Fibroblast of skin of right biceps (primary cell): ENCODE results near the gene HNMT.
"Not testable (repeated sequence)": the region's sequence is repeated elsewhere in the genome, so short reads cannot be mapped to it uniquely, and the experiment has no call there.

Experiments used
- DNase-seq: peaks from one replicate; pipeline ENCODE4 v3.0.0-alpha.2; 2013

Gene HNMT

GRCh38 chr2:137977790-137978189 is 13.5 kb downstream of the HNMT start:
- no peak for DNase-seq

DNA sequence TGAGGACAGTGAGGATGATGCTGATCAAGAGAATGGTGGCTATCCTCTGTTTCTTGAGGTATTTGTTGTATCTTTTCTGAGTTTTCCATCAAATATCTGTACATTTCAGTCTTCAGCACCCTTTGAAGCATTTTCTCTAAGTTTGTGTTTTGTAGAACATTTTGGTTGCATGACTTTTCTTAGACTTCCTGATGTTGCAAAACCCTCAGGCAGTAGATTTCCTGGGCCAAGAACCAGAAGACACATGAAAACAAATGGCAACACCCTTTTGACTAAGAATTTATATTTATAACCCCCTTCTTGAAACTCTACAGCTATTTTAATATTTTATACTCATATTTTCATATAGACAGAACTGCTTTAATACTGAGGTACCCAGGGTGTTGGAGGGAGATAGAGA is 16.2 kb downstream of the HNMT start:
- DNase-seq = no peak

DNA sequence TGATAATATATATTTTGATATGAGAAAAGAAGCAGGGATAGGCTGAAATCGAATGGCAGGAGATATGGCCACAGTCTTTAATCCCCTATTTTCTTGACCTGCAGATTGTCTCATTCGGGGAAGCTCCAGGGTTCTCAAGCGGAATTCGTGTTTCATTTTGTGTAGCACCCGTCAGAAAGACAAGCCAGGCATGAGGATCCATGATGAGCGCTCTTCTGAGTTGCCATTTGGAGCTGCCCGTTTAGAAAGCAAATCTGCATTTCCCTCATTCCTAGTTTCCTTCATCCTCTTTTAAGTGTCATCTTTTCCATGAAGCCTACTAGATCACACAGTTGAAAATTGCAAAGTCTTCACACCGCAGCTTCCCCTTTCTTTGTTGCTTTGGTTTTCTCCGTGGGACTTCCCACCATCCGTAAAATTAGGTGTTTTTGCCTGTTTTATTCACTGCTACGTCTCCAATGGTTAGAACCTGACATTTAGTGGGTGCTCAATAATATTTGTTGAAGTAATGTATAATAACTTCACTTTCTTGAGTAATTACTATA is 16.9 kb downstream of the HNMT start:
- DNase-seq = no peak

DNA sequence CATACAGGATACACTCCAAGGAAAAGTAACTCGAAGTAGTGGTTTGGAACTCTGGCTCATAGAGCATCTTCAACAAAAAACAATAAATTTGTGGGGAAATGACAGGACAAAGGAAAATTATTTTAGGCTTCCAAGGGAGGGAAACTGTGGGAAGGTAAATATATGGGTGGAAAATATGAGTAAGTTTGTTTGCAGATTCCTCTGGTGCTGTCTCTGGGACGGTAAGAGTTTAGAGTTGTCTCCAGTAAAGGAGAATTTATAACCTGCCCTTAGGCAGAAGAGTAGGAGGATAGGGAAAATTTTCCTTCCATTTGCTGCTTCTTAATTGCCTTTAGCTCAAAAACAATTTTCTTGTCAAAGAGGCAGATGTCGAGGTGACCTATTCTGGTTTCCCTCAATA is 19.3 kb downstream of the HNMT start:
- DNase-seq = no peak

DNA sequence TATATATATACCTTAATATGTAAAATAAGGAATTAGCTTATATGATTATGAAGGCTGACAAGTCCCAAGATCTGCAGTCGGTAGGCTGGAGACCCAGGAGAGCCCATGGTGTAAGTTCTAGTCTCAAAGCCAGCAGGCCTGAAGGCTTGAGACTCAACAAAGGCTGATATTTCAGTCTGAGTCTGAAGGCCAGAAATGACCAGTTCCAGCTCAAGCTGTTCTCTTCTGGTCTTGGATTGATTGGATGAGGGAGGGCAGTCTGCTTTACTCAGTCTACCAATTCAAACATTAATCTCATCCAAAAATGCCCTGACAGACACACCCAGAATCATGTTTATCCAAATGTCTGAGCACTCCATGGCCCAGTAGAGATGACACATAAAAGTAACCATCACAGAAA is 22.0 kb downstream of the HNMT start:
- no peak for DNase-seq

DNA sequence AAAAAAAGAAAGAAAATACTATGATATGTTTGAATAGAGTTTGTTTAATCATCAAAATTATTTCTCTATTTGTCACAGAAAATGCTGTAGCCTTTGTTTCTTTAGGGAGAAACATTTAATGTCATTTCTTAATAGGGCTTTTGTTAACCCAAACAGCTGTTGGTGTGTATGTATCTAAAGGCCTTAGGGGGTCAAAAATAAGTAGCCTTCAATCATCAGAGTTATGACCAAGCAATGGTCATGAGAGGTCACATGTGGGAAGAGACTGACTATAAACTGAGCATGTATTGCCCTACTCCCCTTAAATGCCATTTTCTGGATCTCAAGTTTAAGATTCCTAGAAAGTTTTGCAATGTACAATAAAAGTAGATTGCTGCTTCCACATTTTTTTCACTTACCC is 22.7 kb downstream of the HNMT start:
- no peak for DNase-seq

DNA sequence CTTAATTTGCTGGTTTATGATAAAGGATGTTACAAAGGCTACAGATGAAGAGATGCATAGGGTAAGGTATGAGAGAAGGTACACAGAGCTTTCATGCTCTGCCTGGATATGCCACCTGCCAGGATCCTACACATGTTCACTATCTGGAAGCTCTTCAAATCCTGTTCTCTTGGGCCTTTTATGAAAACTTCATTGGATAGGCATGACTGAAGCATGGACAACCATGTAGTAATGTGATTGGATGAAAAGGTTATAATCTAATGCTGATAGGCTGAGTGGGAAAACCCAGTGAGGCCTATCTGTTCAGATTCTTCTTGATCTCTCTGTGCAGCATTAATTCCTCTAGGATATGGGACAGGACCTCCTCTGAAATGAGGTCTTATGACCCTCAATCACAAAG is 26.8 kb downstream of the HNMT start:
- DNase-seq = no peak

DNA sequence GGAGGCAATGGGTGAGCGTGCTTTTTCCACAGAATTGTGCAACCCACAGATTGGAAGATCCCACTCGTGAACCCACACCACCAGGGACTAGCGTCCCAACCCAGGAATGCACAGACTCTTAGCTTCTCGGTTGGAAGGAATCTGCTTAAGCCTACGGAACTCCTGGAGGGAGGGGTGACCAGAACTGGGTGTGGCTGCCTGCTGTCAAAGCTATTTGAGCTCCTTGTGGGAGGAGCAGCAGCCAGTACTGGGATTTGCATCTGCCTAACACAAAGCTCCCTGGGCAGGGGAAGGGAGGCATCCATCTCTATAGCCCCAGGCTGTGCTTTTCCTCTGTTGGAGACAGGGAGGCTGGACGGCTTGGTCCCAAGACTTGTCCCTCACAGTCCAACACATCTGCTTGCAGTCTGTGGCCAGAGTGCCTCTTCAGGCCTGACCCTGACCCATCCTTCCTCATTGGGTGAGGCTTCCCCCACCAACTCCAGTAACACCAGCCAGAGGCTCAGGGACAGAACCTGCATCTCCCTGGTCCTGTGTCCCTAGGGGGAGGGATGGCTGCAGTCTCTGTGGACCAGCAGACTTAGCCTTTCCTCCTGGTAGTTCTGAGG is 27.9 kb downstream of the HNMT start:
- DNase-seq = no peak

- DNase-seq = not testable (repeated sequence)
Measured at GRCh38 chr2:137993715-137994476, 29.6 kb downstream of the HNMT start.

GRCh38 chr2:137995368-137995767 is 31.1 kb downstream of the HNMT start:
- not testable (repeated sequence) for DNase-seq

DNA sequence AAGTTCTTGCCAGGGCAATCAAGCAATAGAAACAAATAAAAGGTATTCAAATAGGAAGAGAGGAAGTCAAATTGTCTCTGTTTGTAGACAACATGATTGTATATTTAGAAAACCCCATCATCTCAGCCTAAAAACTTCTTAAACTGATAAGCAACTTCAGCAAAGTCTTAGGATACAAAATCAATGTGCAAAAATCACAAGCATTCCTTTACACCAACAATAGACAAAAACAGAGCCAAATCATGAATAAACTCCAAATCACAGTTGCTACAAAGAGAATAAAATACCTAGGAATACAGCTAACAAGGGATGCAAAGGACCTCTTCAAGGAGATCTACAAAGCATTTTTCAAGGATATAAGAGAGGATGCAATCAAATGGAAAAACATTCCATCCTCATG is 31.9 kb downstream of the HNMT start:
- DNase-seq = not testable (repeated sequence)

DNA sequence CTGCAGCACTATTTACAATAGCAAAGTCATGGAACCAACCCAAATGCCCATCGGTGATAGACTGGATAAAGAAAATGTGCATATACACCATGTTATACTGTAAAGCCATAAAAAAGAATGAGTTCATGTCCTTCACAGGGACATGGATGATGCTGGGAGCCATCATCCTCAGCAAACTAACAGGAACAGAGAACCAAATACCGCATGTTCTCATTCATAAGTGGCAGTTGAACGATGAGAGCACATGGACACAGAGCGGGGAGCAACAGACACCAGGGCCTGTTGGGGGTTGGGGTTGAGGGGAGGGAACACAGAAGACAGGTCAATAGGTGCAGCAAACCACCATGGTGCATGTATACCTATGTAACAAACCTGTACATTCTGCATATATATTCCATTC is 33.5 kb downstream of the HNMT start:
- no peak for DNase-seq

GRCh38 chr2:137998503-137998902 is 34.2 kb downstream of the HNMT start:
- DNase-seq = no peak

DNA sequence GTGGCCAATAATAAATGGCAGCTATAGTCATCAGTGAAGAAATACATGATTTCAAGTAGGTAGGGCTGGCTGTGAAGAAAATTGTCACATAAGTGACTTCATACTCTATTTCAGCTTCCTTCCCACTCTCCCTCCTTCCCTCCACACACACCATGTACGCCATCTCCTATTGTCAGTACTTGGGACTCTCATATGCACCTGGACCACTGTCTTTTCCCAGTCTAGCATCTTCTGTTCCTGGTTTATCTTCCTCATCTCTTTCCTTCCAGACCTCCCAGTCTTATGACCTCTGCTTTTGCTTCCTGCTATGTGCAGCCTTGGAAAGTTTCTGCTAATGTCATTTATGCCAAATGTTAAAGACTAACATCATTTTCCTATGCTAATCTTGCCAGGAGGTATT is 35.0 kb downstream of the HNMT start:
- no peak for DNase-seq

- DNase-seq = no peak
Measured at GRCh38 chr2:138000009-138000408, 35.7 kb downstream of the HNMT start.

DNA sequence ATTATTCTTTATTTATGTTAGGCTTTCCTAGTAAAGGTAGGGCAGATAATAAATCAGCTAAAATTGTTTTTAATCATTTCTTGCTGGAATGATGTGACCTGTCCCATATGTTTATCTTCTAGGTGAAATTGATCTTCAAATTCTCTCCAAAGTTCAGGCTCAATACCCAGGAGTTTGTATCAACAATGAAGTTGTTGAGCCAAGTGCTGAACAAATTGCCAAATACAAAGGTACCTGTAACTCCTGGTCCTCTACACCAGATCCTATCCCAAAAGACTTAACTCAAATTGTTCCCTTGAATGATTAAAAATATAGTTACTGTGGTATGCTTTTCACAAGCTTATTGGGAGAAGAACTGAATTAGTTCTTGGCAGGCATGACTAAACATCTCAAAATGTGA is 36.5 kb downstream of the HNMT start:
- no peak for DNase-seq

DNA sequence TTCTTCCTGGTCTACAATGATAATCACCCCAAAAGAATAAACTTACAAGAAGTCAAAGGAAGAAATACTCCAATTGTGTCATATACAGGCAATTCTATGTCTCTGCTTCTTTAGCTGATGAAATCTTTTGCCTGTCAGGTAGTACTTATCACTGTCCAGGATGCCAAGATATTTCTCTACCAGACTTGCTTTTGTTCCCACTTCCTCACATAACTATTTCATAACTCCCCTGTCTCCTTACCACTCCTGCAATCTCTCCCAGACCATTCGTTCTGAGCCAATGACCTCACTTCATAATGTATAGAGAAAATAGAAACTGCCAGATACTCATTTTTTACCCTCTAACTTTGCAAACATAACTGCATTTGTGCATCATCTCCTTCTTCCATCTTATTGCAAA is 39.1 kb downstream of the HNMT start:
- no peak for DNase-seq

GRCh38 chr2:138007431-138007830 is 43.2 kb downstream of the HNMT start:
- no peak for DNase-seq

DNA sequence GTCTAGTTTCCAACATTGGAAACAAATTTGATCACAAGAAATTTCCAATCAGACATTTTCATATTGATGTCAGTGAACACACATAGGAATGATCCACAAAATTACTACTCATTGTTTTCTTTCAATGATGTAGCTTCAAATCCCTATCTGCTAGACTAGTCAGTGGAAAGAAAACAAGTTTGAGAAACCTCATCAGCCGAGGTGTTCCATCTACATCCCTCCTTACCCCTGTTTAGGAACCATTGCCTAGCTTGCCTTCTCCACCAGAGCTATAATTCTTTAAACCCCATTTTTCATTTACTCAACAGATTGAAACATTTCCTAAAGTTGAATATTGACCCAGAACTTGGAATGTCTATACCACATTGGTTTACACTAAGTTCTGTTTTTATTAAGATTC is 45.3 kb downstream of the HNMT start:
- DNase-seq = no peak

GRCh38 chr2:138010890-138011289 is 46.6 kb downstream of the HNMT start:
- no peak for DNase-seq

DNA sequence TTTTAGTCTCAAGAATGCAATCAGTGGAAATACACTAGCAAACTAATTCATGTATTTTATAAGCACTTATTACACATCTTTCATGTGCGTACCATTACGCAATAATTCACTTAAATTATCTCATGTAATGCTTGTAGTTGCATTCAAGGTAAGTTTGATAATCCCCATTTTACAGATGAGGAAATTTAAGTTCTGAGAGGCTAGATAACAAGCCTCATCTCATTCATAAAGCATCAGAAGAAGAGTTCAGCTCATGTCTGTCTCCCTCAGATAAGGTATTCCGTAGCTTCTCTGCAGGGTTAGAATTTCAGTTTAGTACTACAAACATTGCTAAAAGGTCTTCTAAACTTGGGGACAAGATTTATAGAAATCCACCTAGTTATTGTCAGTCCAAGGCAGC is 47.8 kb downstream of the HNMT start:
- no peak for DNase-seq

- no peak for DNase-seq
Measured at GRCh38 chr2:138012968-138013367, 48.7 kb downstream of the HNMT start.

- DNase-seq = no peak
Measured at GRCh38 chr2:138013639-138014038, 49.4 kb downstream of the HNMT start.

GRCh38 chr2:138015494-138015893 is 51.2 kb downstream of the HNMT start:
- DNase-seq = no peak
